SK-N-SH (cell line): ENCODE results near the gene TMEM144. TPM values are rescaled to one million over a fixed set of nuclear protein-coding genes. Genes with fewer than 3 reads are reported as not detected.

Experiments
- CTCF ChIA-PET: fragments of 300-600, 350-600 bp; formaldehyde crosslinking; extraction: SDS; loops from one replicate; lab custom pipeline; 2021; lab: Yijun Ruan, JAX
- POLR2A ChIA-PET: fragments of 350-600 bp; sonication (Branson Sonifier 250); formaldehyde crosslinking; extraction: SDS; loops from one replicate; lab custom pipeline; 2020; ENCODE audit warnings: antibody characterized with exemption, inconsistent platforms; lab: Yijun Ruan, JAX
- DNase-seq: peaks from one replicate; pipeline ENCODE4 v3.0.0; 2012
- H2AFZ ChIP-seq: fragments of 200-600 bp; sonication (generic); 2 replicates; pipeline ENCODE4 v1.8.1; 2016; ENCODE audit warnings: antibody characterized with exemption, mild to moderate bottlenecking, low read depth
- H3F3A ChIP-seq: fragments of 200-600 bp; sonication (generic); replicated peaks from 2 replicates; pipeline ENCODE3; 2016; ENCODE audit warnings: antibody characterized with exemption, mild to moderate bottlenecking; ENCODE audit not compliant: insufficient read depth
- H3K27ac ChIP-seq, 2 experiments: fragments of 200-500 bp in 1 of 2; fragments of 200-600 bp in 1 of 2; sonication (Bioruptor generic) in 1 of 2; sonication (generic), shearing (Covaris generic) in 1 of 2; 2 replicates each; pipeline versions ENCODE4 v1.5.1 to v1.6.1; 2014 to 2016; ENCODE audit warnings: low read depth in 2 of 2, inconsistent platforms in 1 of 2, low read length in 1 of 2, mild to moderate bottlenecking in 1 of 2, mixed read lengths in 1 of 2
- H3K27me3 ChIP-seq: fragments of 200-600 bp; sonication (generic), shearing (Covaris generic); 2 replicates; pipeline ENCODE4 v1.6.1; 2016; ENCODE audit warnings: mixed run types; ENCODE audit not compliant: insufficient read depth
- H3K36me3 ChIP-seq, 2 experiments: fragments of 200-500 bp in 1 of 2; fragments of 200-600 bp in 1 of 2; sonication (Bioruptor generic) in 1 of 2; sonication (generic) in 1 of 2; replicated peaks in 1 of 2; 2 replicates each; pipeline versions ENCODE3 to v1.5.1; 2014 to 2016; ENCODE audit warnings: low read length in 1 of 2, mild to moderate bottlenecking in 1 of 2; ENCODE audit not compliant: insufficient read depth in 2 of 2, control insufficient read depth in 1 of 2
- H3K4me1 ChIP-seq, 2 experiments: fragments of 200-500 bp in 1 of 2; fragments of 200-600 bp in 1 of 2; sonication (Bioruptor generic) in 1 of 2; sonication (generic), shearing (Covaris generic) in 1 of 2; 2 replicates each; pipeline versions ENCODE4 v1.5.1 to v1.6.1; 2014 to 2016; ENCODE audit warnings: low read depth in 1 of 2, low read length in 1 of 2, mixed run types in 1 of 2; ENCODE audit not compliant: insufficient read depth in 2 of 2, control insufficient read depth in 1 of 2
- H3K4me2 ChIP-seq: fragments of 200-600 bp; sonication (generic), shearing (Covaris generic); 2 replicates; pipeline ENCODE4 v1.6.1; 2017; ENCODE audit warnings: mixed run types
- H3K4me3 ChIP-seq, 2 experiments: fragments of 200-500 bp in 1 of 2; fragments of 200-600 bp in 1 of 2; sonication (Bioruptor generic) in 1 of 2; sonication (generic), shearing (Covaris generic) in 1 of 2; 2 replicates each; pipeline versions ENCODE4 v1.5.1 to v1.8.1; 2014 to 2016; ENCODE audit warnings: low read depth in 2 of 2, inconsistent platforms in 1 of 2, low read length in 1 of 2, mild to moderate bottlenecking in 1 of 2, mixed read lengths in 1 of 2, moderate library complexity in 1 of 2
- H3K79me2 ChIP-seq: fragments of 200-600 bp; sonication (generic); 2 replicates; pipeline ENCODE4 v1.8.1; 2017; ENCODE audit warnings: mild to moderate bottlenecking; ENCODE audit not compliant: insufficient read depth
- H3K9ac ChIP-seq: fragments of 200-600 bp; sonication (generic); 2 replicates; pipeline ENCODE4 v1.6.1; 2017; ENCODE audit warnings: mixed run types
- H3K9me2 ChIP-seq: fragments of 200-600 bp; sonication (generic); 2 replicates; pipeline ENCODE4 v1.6.1; 2017; ENCODE audit warnings: mixed run types
- H3K9me3 ChIP-seq: fragments of 200-600 bp; sonication (generic); 2 replicates; pipeline ENCODE4 v1.6.1; 2017; ENCODE audit warnings: mixed run types, mild to moderate bottlenecking, moderate library complexity
- H4K20me1 ChIP-seq: fragments of 200-600 bp; sonication (generic); 2 replicates; pipeline ENCODE4 v1.6.1; 2017; ENCODE audit warnings: mild to moderate bottlenecking, mixed run types; ENCODE audit not compliant: insufficient read depth
- FOXM1 ChIP-seq: IDR thresholded peaks from 2 replicates; pipeline ENCODE4 v1.4.0; 2012; ENCODE audit warnings: low read depth, mild to moderate bottlenecking
- GABPA ChIP-seq: IDR thresholded peaks from 2 replicates; pipeline ENCODE4 v1.4.0; 2012; ENCODE audit warnings: low read depth, mild to moderate bottlenecking
- GATA2 ChIP-seq: sonication (generic); formaldehyde crosslinking; IDR thresholded peaks from 2 replicates; pipeline ENCODE4 v1.5.0; 2020; ENCODE audit warnings: mild to moderate bottlenecking, missing genetic modification reagents
- MXI1 ChIP-seq: IDR thresholded peaks from 2 replicates; pipeline ENCODE4 v1.6.1; 2012; ENCODE audit warnings: mild to moderate bottlenecking, low read depth, low read length, improper control_type of control experiment
- NFIC ChIP-seq: IDR thresholded peaks from 2 replicates; pipeline ENCODE4 v1.4.0; 2012; ENCODE audit warnings: borderline replicate concordance
- PBX3 ChIP-seq: IDR thresholded peaks from 2 replicates; pipeline ENCODE4; 2012
- POLR2AphosphoS5 ChIP-seq: IDR thresholded peaks from 2 replicates; pipeline ENCODE4 v1.6.1; 2012; ENCODE audit warnings: low read depth, low read length
- RCOR1 ChIP-seq: fragments of 150-350 bp; IDR thresholded peaks from 2 replicates; pipeline ENCODE4 v1.6.1; 2017; ENCODE audit warnings: antibody characterized with exemption, low read length
- REST ChIP-seq: IDR thresholded peaks from 2 replicates; pipeline ENCODE4 v1.6.1; 2012; ENCODE audit warnings: mild to moderate bottlenecking, low read depth, low read length, moderate library complexity
- RFX5 ChIP-seq: IDR thresholded peaks from 2 replicates; pipeline ENCODE4 v1.6.1; 2012; ENCODE audit warnings: mild to moderate bottlenecking, improper control_type of control experiment, low read length
- RXRA ChIP-seq: IDR thresholded peaks from 2 replicates; pipeline ENCODE4 v1.4.0; 2012; ENCODE audit warnings: low read depth, mild to moderate bottlenecking, borderline replicate concordance
- USF2 ChIP-seq: fragments of 150-350 bp; IDR thresholded peaks from 2 replicates; pipeline ENCODE4 v1.6.1; 2017; ENCODE audit warnings: antibody characterized with exemption, low read length, low read depth, borderline replicate concordance
- WGBS: methylation state at CpG from one replicate; pipeline ENCODE4 v1.1.6; 2017; ENCODE audit warnings: low lambda C conversion rate; 5-methylcytosine and 5-hydroxymethylcytosine counted together
- polyA plus RNA-seq, 3 experiments: library from polyadenylated mRNA; depleted of rRNA; stranded (reverse); fragments of >200 nt; gene quantifications; 2 replicates each; pipeline ENCODE4 v1.2.3, GENCODE V29; 2012
- TF ChIP-seq, protein P1 (sequence below): IDR thresholded peaks from 2 replicates; pipeline ENCODE4 v1.4.0; 2012; ENCODE audit warnings: low read depth, borderline replicate concordance
- TF ChIP-seq, protein P2 (sequence below): fragments of 200-600 bp; sonication (generic); IDR thresholded peaks from 2 replicates; pipeline ENCODE4 v1.6.1; 2017; ENCODE audit warnings: antibody characterized with exemption, mild to moderate bottlenecking, moderate library complexity
- TF ChIP-seq, protein P3 (sequence below): IDR thresholded peaks from 2 replicates; pipeline ENCODE4 v1.4.0; 2012; ENCODE audit warnings: low read depth, borderline replicate concordance

TMEM144 gene
- polyA plus RNA-seq, 1 of the 3 experiments (the other 2 are of a cell fraction) = not detected

GRCh38 chr4:158268553-158268952 lies 58.3 kb downstream of the TMEM144 start:
- WGBS = 47% methylated on average over 2 of the region's 2 CpGs
- Histone ChIP-seq H3K79me2 (no peaks in the 10 kb centered on the region), H3K9me2 (no peaks in the 10 kb centered on the region), H2AFZ (no peak overlapping the region), H3K9ac (no peak overlapping the region), H3K4me3 (no peak overlapping the region), H3K27me3 (no peaks in the 10 kb centered on the region), H3K4me1 (no peaks in the 10 kb centered on the region), H3K9me3 (no peaks in the 10 kb centered on the region), H3K27ac (no peak overlapping the region), H3K36me3 (no peaks in the 10 kb centered on the region), H3K4me2 (no peak overlapping the region), H4K20me1 (no peaks in the 10 kb centered on the region), H3F3A (no peaks in the 10 kb centered on the region)
- TF ChIP-seq POLR2AphosphoS5 = no peak
- no peak for TF ChIP-seq PBX3
- TF ChIP-seq, protein P1, sequence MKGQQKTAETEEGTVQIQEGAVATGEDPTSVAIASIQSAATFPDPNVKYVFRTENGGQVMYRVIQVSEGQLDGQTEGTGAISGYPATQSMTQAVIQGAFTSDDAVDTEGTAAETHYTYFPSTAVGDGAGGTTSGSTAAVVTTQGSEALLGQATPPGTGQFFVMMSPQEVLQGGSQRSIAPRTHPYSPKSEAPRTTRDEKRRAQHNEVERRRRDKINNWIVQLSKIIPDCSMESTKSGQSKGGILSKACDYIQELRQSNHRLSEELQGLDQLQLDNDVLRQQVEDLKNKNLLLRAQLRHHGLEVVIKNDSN = no peak
- TF ChIP-seq RXRA = no peak
- TF ChIP-seq GABPA = no peak
- DNase-seq = no peak
- POLR2A ChIA-PET = no interaction called here
- CTCF ChIA-PET = interaction anchor here (1.2 kb wide), 1 partner anchor 13 kb away, joined by 4 read pairs; no protein-coding TSS in a partner anchor

GRCh38 chr4:158274636-158275035 lies 64.3 kb downstream of the TMEM144 start:
- POLR2A ChIA-PET = no interaction called here
- H4K20me1 ChIP-seq = no peaks in the 10 kb centered on the region
- TF ChIP-seq FOXM1 (no peak), RFX5 (no peak), MXI1 (no peak), GATA2 (CRISPR knock-in tag) (no peak), REST (no peak), NFIC (no peak), USF2 (no peak), RCOR1 (no peak)
- TF ChIP-seq, protein P2, sequence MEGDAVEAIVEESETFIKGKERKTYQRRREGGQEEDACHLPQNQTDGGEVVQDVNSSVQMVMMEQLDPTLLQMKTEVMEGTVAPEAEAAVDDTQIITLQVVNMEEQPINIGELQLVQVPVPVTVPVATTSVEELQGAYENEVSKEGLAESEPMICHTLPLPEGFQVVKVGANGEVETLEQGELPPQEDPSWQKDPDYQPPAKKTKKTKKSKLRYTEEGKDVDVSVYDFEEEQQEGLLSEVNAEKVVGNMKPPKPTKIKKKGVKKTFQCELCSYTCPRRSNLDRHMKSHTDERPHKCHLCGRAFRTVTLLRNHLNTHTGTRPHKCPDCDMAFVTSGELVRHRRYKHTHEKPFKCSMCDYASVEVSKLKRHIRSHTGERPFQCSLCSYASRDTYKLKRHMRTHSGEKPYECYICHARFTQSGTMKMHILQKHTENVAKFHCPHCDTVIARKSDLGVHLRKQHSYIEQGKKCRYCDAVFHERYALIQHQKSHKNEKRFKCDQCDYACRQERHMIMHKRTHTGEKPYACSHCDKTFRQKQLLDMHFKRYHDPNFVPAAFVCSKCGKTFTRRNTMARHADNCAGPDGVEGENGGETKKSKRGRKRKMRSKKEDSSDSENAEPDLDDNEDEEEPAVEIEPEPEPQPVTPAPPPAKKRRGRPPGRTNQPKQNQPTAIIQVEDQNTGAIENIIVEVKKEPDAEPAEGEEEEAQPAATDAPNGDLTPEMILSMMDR = no peak
- TF ChIP-seq, protein P1 = no peak
- TF ChIP-seq, protein P3, sequence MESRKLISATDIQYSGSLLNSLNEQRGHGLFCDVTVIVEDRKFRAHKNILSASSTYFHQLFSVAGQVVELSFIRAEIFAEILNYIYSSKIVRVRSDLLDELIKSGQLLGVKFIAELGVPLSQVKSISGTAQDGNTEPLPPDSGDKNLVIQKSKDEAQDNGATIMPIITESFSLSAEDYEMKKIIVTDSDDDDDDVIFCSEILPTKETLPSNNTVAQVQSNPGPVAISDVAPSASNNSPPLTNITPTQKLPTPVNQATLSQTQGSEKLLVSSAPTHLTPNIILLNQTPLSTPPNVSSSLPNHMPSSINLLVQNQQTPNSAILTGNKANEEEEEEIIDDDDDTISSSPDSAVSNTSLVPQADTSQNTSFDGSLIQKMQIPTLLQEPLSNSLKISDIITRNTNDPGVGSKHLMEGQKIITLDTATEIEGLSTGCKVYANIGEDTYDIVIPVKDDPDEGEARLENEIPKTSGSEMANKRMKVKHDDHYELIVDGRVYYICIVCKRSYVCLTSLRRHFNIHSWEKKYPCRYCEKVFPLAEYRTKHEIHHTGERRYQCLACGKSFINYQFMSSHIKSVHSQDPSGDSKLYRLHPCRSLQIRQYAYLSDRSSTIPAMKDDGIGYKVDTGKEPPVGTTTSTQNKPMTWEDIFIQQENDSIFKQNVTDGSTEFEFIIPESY = no peak

More at GRCh38 chr4:158274636-158275035, 64.3 kb downstream of the TMEM144 start:
- Histone ChIP-seq H3K79me2 (no peaks in the 10 kb centered on the region), H3K9me3 (no peaks in the 10 kb centered on the region), H2AFZ (no peak overlapping the region), H3K4me3 (no peak overlapping the region), H3K9ac (no peak overlapping the region), H3K4me2 (no peak overlapping the region), H3K9me2 (no peaks in the 10 kb centered on the region), H3K4me1 (no peaks in the 10 kb centered on the region; a peak in 1 of 4 replicates), H3K27me3 (no peaks in the 10 kb centered on the region), H3F3A (no peaks in the 10 kb centered on the region), H3K27ac (no peak overlapping the region), H3K36me3 (no peaks in the 10 kb centered on the region)
- no peak for DNase-seq
- CTCF ChIA-PET = interaction anchor here (0.8 kb wide), 1 partner anchor 14 kb away, joined by 3 read pairs; no protein-coding TSS in a partner anchor
- 46% methylated on average over 5 of the region's 5 CpGs for WGBS
